K562 (cell line): ENCODE measurements around the gene FOSL1. TPM values are rescaled to one million over a fixed set of nuclear protein-coding genes. Genes with fewer than 3 reads are reported as not detected.

Experiments used
- ADNP ChIP-seq: fragments of 200-800 bp; sonication (Bioruptor generic); IDR thresholded peaks from 2 replicates; pipeline ENCODE4 v1.6.1; 2016; ENCODE audit warnings: missing genetic modification characterization, missing compliant biosample characterization
- ATF1 ChIP-seq, 2 experiments: fragments of 450-650 bp in 1 of 2; IDR thresholded peaks; 2 replicates each; pipeline ENCODE4 v1.6.1; 2016; ENCODE audit warnings: missing compliant biosample characterization in 1 of 2, missing genetic modification characterization in 1 of 2
- CCAR2 ChIP-seq: fragments of 200-400 bp; formaldehyde crosslinking; IDR thresholded peaks from 2 replicates; pipeline ENCODE4 v1.6.1; 2017; ENCODE audit warnings: mild to moderate bottlenecking, low read depth, low read length
- E4F1 ChIP-seq: fragments of 250-450 bp; sonication (Bioruptor Pico); IDR thresholded peaks from 2 replicates; pipeline ENCODE4 v1.5.0; 2021; ENCODE audit warnings: mild to moderate bottlenecking, borderline replicate concordance
- HNRNPUL1 ChIP-seq: fragments of 200-400 bp; formaldehyde crosslinking; IDR thresholded peaks from 2 replicates; pipeline ENCODE4 v1.6.1; 2017; ENCODE audit warnings: low read length
- IRF1 ChIP-seq: sonication (generic); formaldehyde crosslinking; IDR thresholded peaks from 2 replicates; pipeline ENCODE4 v1.8.0; 2022; ENCODE audit warnings: missing genetic modification reagents, mild to moderate bottlenecking, borderline replicate concordance
- KAT8 ChIP-seq: fragments of 450-650 bp; IDR thresholded peaks from 2 replicates; pipeline ENCODE4 v1.6.1; 2016; ENCODE audit warnings: low read depth, mild to moderate bottlenecking
- KLF6 ChIP-seq: fragments of 250-450 bp; sonication (Bioruptor Pico); IDR thresholded peaks from 2 replicates; pipeline ENCODE4 v1.4.0; 2020; ENCODE audit warnings: mild to moderate bottlenecking, moderate library complexity, borderline replicate concordance
- NEUROD1 ChIP-seq: fragments of 150-350 bp; IDR thresholded peaks from 2 replicates; pipeline ENCODE4 v1.6.1; 2014; ENCODE audit warnings: borderline replicate concordance, low read length, low read depth; ENCODE audit not compliant: partially characterized antibody
- PHTF2 ChIP-seq: fragments of 250-450 bp; sonication (Bioruptor Pico); IDR thresholded peaks from 2 replicates; pipeline ENCODE4 v1.5.0; 2021; ENCODE audit warnings: mild to moderate bottlenecking
- POLR3G ChIP-seq: IDR thresholded peaks from 2 replicates; pipeline ENCODE4 v1.6.1; 2011; ENCODE audit not compliant: insufficient read length, insufficient replicate concordance; ENCODE audit errors: extremely low read depth
- RAD21 ChIP-seq, 2 experiments: fragments of 250-450 bp in 1 of 2; fragments of 450-650 bp in 1 of 2; sonication (Bioruptor Pico) in 1 of 2; formaldehyde crosslinking in 1 of 2; IDR thresholded peaks in 1 of 2; conservative IDR thresholded peaks in 1 of 2; 2 replicates each; pipeline versions ENCODE4 v1.4.0 to v1.8.0; 2020 to 2022; ENCODE audit warnings: mild to moderate bottlenecking in 2 of 2, moderate library complexity in 1 of 2
- RBM17 ChIP-seq: fragments of 200-400 bp; formaldehyde crosslinking; IDR thresholded peaks from 2 replicates; pipeline ENCODE4 v1.6.1; 2017; ENCODE audit warnings: low read depth, mild to moderate bottlenecking, low read length, borderline replicate concordance
- SMARCC2 ChIP-seq: fragments of 450-650 bp; IDR thresholded peaks from 2 replicates; pipeline ENCODE4 v1.6.1; 2017; ENCODE audit warnings: antibody characterized with exemption, moderate library complexity, mild to moderate bottlenecking, low read depth
- SNIP1 ChIP-seq: fragments of 450-650 bp; IDR thresholded peaks from 2 replicates; pipeline ENCODE4 v1.7.1; 2017; ENCODE audit warnings: low read depth, mild to moderate bottlenecking
- ZBTB49 ChIP-seq: sonication (generic); formaldehyde crosslinking; IDR thresholded peaks from 2 replicates; pipeline ENCODE4 v1.8.0; 2022; ENCODE audit warnings: missing genetic modification reagents, mild to moderate bottlenecking, borderline replicate concordance
- ZNF3 ChIP-seq: fragments of 250-450 bp; sonication (Bioruptor Pico); IDR thresholded peaks from 2 replicates; pipeline ENCODE4 v1.5.0; 2021; ENCODE audit warnings: mild to moderate bottlenecking, moderate library complexity
- ZNF668 ChIP-seq: fragments of 250-450 bp; sonication (Bioruptor Pico); IDR thresholded peaks from 2 replicates; pipeline ENCODE4 v1.8.0; 2022; ENCODE audit warnings: mild to moderate bottlenecking, inconsistent platforms
- ZNF707 ChIP-seq: fragments of 250-450 bp; sonication (Bioruptor Pico); conservative IDR thresholded peaks from 2 replicates; pipeline ENCODE4 v1.8.0; 2022; ENCODE audit warnings: inconsistent platforms, mild to moderate bottlenecking, moderate library complexity
- ZNF766 ChIP-seq: fragments of 200-800 bp; sonication (Bioruptor generic); conservative IDR thresholded peaks from 2 replicates; pipeline ENCODE4 v1.6.1; 2016; ENCODE audit warnings: missing genetic modification characterization, missing compliant biosample characterization
- polyA plus RNA-seq, 8 experiments: library from polyadenylated mRNA; depleted of rRNA in 4 of 8; stranded (reverse) in 5 of 8; unstranded in 3 of 8; fragments of >200 nt; fragmentation: Nextera tagmentation in 2 of 8; fragmentation: Illumina TruSeq in 1 of 8; extraction: Ambion mirVana in 2 of 8; extraction: Trizol in 1 of 8; gene quantifications; 2 replicates each; pipeline versions ENCODE4 v1.2.1 to v1.2.3, GENCODE V29; 2011 to 2014; ENCODE audit warnings: inconsistent platforms in 1 of 8, missing spikeins in 1 of 8
- total RNA-seq, 7 experiments: library from RNA; depleted of rRNA in 6 of 7; stranded (reverse); fragments of >200 nt in 6 of 7; fragmentation: Illumina TruSeq in 2 of 7; extraction: Trizol in 2 of 7; gene quantifications; 2 replicates each; pipeline versions ENCODE4 v1.2.1 to v1.2.3, GENCODE V29; 2011 to 2021; ENCODE audit warnings: low replicate concordance in 1 of 7

The FOSL1 gene
- total and polyA plus RNA-seq, 9 of the 15 experiments (the other 6 are each of a cell fraction or from before 2014, with no cell fraction given): 3.5 to 39.6 (median 10.0) TPM

DNA sequence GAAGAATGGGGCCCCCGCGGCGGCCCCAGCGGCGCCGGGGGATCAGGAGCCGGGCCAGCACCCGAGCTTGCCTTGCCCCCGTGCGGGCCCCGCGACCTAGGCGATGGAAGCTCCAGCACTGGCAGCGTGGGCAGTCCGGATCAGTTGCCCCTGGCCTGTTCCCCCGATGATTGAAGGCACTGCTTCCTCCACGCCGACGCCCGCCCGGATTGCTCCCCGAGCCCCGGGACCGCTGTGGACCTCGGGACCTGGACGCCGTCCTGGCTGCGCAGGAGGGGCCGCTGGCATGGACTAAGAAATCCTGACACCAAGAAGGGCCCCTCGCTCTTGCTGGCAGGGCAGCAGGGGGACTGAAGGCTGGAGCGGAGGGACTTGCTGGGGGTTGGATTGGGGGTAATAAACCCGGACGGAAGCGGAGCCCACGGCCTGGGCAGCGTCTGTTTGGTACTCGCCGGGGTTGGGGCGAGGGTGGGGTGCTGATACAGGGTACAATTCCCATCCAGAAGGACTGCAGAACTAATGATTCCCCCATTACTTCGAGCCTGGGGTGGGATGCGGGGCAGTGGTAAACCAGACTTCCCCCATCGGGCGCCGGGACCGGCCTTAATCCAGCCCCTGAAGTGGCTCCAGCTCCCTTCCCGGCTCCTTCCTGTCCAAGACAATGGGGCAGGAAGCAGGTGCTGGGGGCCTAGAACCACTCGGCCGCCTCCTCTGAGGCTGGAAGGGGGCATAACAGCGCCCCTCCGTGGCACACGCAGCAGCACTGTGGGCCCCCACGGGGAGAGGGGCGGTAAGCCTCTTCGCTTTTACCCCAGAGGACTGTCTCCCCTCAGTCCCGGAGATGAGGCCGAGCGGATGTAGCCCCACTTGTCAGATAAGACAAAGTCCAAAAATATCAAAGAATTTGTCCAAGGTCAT, 8.7 kb downstream of the FOSL1 start (continued):
- no peak for TF ChIP-seq POLR3G
- no peak for TF ChIP-seq ADNP (tag)
- no peak for TF ChIP-seq ATF1 (CRISPR knock-in tag; IDR thresholded peaks at IDR 0.05)
- no peak for TF ChIP-seq ATF1 (tag; IDR thresholded peaks at IDR 0.05)
- TF ChIP-seq ZNF3 (CRISPR knock-in tag): no peak
- TF ChIP-seq ZNF668 (CRISPR knock-in tag): no peak
- no peak for TF ChIP-seq E4F1 (CRISPR knock-in tag)
- TF ChIP-seq KLF6 (CRISPR knock-in tag): no peak
- no peak for TF ChIP-seq RBM17
- no peak for TF ChIP-seq SMARCC2
- TF ChIP-seq RAD21 (CRISPR knock-in tag; conservative IDR thresholded peaks at IDR 0.05 in 1 of 2, IDR thresholded peaks at IDR 0.05 in 1 of 2): peak; percentile 6 to 42; a peak in 2 of 4 replicates
- TF ChIP-seq NEUROD1: no peak
- TF ChIP-seq KAT8: no peak
- TF ChIP-seq ZNF707 (CRISPR knock-in tag): no peak
- TF ChIP-seq IRF1: no peak
- no peak for TF ChIP-seq CCAR2
- TF ChIP-seq ZNF766 (CRISPR knock-in tag): no peak
- TF ChIP-seq PHTF2 (CRISPR knock-in tag): no peak
- no peak for TF ChIP-seq HNRNPUL1
- TF ChIP-seq ZBTB49: 0 out of 2 replicates have a peak, but pooled peaks have one; percentile 45
- TF ChIP-seq SNIP1: no peak
